Neuronal stem cell (in vitro differentiated cells): Measurements from ENCODE around the gene CACNA1F.

ENCODE experiments used
- DNase-seq: peaks from one replicate; pipeline ENCODE4 v3.0.0-alpha.2; 2013; ENCODE audit warnings: low spot score
- H2AFZ ChIP-seq: one replicate; pipeline ENCODE4 v1.6.1; 2013; ENCODE audit warnings: mild to moderate bottlenecking, low read length, inconsistent platforms
- H2AK5ac ChIP-seq: 2 replicates; pipeline ENCODE4 v1.6.1; 2013; ENCODE audit warnings: low read depth, mild to moderate bottlenecking, inconsistent platforms, low read length, moderate library complexity, mixed read lengths
- H2BK120ac ChIP-seq: 2 replicates; pipeline ENCODE4 v1.6.1; 2013; ENCODE audit warnings: low read depth, mild to moderate bottlenecking, inconsistent platforms, low read length, moderate library complexity, mixed read lengths
- H2BK12ac ChIP-seq: one replicate; pipeline ENCODE4 v1.6.1; 2013; ENCODE audit warnings: low read length, inconsistent platforms
- H2BK15ac ChIP-seq: 2 replicates; pipeline ENCODE4 v1.6.1; 2013; ENCODE audit warnings: mild to moderate bottlenecking, low read length, inconsistent platforms, mixed read lengths
- H2BK5ac ChIP-seq: one replicate; pipeline ENCODE4 v1.6.1; 2013; ENCODE audit warnings: inconsistent platforms, mild to moderate bottlenecking, low read length, moderate library complexity
- H3K14ac ChIP-seq: one replicate; pipeline ENCODE4 v1.6.1; 2013; ENCODE audit warnings: low read length, inconsistent platforms
- H3K18ac ChIP-seq: 2 replicates; pipeline ENCODE4 v1.6.1; 2013; ENCODE audit warnings: low read length, inconsistent platforms
- H3K23ac ChIP-seq: 2 replicates; pipeline ENCODE4 v1.6.1; 2013; ENCODE audit warnings: low read depth, mild to moderate bottlenecking, mixed read lengths, low read length, inconsistent platforms; ENCODE audit not compliant: poor library complexity
- H3K27ac ChIP-seq: replicated peaks from 3 replicates; pipeline ENCODE4 v1.5.1; 2013; ENCODE audit warnings: low read length, inconsistent platforms
- H3K27me3 ChIP-seq, 3 experiments: 2 replicates each; pipeline ENCODE4 v1.6.1; 2013; ENCODE audit warnings: low read length in 3 of 3, mild to moderate bottlenecking in 2 of 3, inconsistent platforms in 1 of 3, low read depth in 1 of 3, mixed read lengths in 1 of 3, moderate library complexity in 1 of 3; ENCODE audit not compliant: control insufficient read depth in 3 of 3, insufficient read depth in 3 of 3
- H3K36me3 ChIP-seq, 2 donors: replicated peaks in 1 of 2; 2 replicates each; pipeline ENCODE4 v1.6.1; 2013; ENCODE audit warnings: low read length in 2 of 2; ENCODE audit not compliant: control insufficient read depth in 2 of 2, insufficient read depth in 2 of 2
- H3K4ac ChIP-seq: 2 replicates; pipeline ENCODE4 v1.6.1; 2013; ENCODE audit warnings: inconsistent platforms, mild to moderate bottlenecking, low read length, moderate library complexity
- H3K4me1 ChIP-seq, 2 donors: 1 replicate in 1 of 2; 2 replicates in 1 of 2; pipeline ENCODE4 v1.6.1; 2013; ENCODE audit warnings: low read length in 2 of 2, low read depth in 1 of 2; ENCODE audit not compliant: control insufficient read depth in 2 of 2, insufficient read depth in 1 of 2
- H3K4me2 ChIP-seq: one replicate; pipeline ENCODE4 v1.6.1; 2013; ENCODE audit warnings: mild to moderate bottlenecking, low read length, inconsistent platforms; ENCODE audit not compliant: insufficient read depth, poor library complexity, severe bottlenecking
- H3K4me3 ChIP-seq, 2 donors: 2 replicates each; pipeline ENCODE4 v1.5.1; 2013; ENCODE audit warnings: low read length in 2 of 2, mild to moderate bottlenecking in 2 of 2, inconsistent platforms in 1 of 2, moderate library complexity in 1 of 2
- H3K79me1 ChIP-seq: one replicate; pipeline ENCODE4 v1.6.1; 2013; ENCODE audit warnings: low read depth, mild to moderate bottlenecking, inconsistent platforms, low read length, moderate library complexity
- H3K9ac ChIP-seq: one replicate; pipeline ENCODE4 v1.6.1; 2013; ENCODE audit warnings: mild to moderate bottlenecking, low read depth, low read length, inconsistent platforms; ENCODE audit not compliant: poor library complexity
- H3K9me3 ChIP-seq, 2 donors: replicated peaks in 1 of 2; 2 replicates each; pipeline versions ENCODE3 to v1.6.1; 2013; ENCODE audit warnings: low read length in 2 of 2, mild to moderate bottlenecking in 2 of 2, inconsistent platforms in 1 of 2, low read depth in 1 of 2, mixed read lengths in 1 of 2, moderate library complexity in 1 of 2; ENCODE audit not compliant: control insufficient read depth in 2 of 2, insufficient read depth in 1 of 2
- H4K8ac ChIP-seq: one replicate; pipeline ENCODE4 v1.6.1; 2013; ENCODE audit warnings: low read depth, mild to moderate bottlenecking, inconsistent platforms, low read length, moderate library complexity
- H4K91ac ChIP-seq: one replicate; pipeline ENCODE4 v1.6.1; 2013; ENCODE audit warnings: low read length, low read depth, mild to moderate bottlenecking, inconsistent platforms; ENCODE audit not compliant: poor library complexity
- WGBS, 2 donors: extraction: QIAGEN DNeasy Blood & Tissue Kit; methylation state at CpG; one replicate each; pipeline ENCODE4 v1.1.7; 2013; ENCODE audit warnings: missing lambda C conversion rate in 2 of 2, mixed read lengths in 1 of 2; ENCODE audit not compliant: insufficient read length in 2 of 2, insufficient replicate concordance in 1 of 2; ENCODE audit errors: extremely low coverage in 2 of 2; 5-methylcytosine and 5-hydroxymethylcytosine counted together

CACNA1F gene

GRCh38 chrX:49187028-49187394 lies 46.1 kb downstream of the CACNA1F start:
- no peak overlapping the region for H4K91ac ChIP-seq
- H3K79me1 ChIP-seq, result no peaks in the 10 kb centered on the region
- no peaks in the 10 kb centered on the region for H3K27me3 ChIP-seq
- H3K4ac ChIP-seq, result no peak overlapping the region
- peaks cover 0 to 11% of the 10 kb centered on the region in 2 donors for H3K4me1 ChIP-seq
- no peak overlapping the region for H3K14ac ChIP-seq
- H2BK120ac ChIP-seq, result no peak overlapping the region
- no CpG with 5 or more reads among the region's 15 CpGs for WGBS, 2 donors
- no peaks in the 10 kb centered on the region for H3K9me3 ChIP-seq
- H2BK12ac ChIP-seq, result no peak overlapping the region
- H3K27ac ChIP-seq, result no peak overlapping the region
- no peak overlapping the region for H2BK15ac ChIP-seq
- H4K8ac ChIP-seq, result no peak overlapping the region
- H3K23ac ChIP-seq, result no peak overlapping the region
- H3K4me2 ChIP-seq, result peak overlapping the region; percentile 66
- H3K18ac ChIP-seq, result peak overlapping the region; percentile 64
- no peak overlapping the region for H2BK5ac ChIP-seq
- H3K36me3 ChIP-seq, result no peaks in the 10 kb centered on the region
- H3K9ac ChIP-seq, result no peak overlapping the region
- no peak overlapping the region for H3K4me3 ChIP-seq
- no peak for DNase-seq
- peak overlapping the region; percentile 56 for H2AFZ ChIP-seq
- H2AK5ac ChIP-seq, result no peak overlapping the region

DNA sequence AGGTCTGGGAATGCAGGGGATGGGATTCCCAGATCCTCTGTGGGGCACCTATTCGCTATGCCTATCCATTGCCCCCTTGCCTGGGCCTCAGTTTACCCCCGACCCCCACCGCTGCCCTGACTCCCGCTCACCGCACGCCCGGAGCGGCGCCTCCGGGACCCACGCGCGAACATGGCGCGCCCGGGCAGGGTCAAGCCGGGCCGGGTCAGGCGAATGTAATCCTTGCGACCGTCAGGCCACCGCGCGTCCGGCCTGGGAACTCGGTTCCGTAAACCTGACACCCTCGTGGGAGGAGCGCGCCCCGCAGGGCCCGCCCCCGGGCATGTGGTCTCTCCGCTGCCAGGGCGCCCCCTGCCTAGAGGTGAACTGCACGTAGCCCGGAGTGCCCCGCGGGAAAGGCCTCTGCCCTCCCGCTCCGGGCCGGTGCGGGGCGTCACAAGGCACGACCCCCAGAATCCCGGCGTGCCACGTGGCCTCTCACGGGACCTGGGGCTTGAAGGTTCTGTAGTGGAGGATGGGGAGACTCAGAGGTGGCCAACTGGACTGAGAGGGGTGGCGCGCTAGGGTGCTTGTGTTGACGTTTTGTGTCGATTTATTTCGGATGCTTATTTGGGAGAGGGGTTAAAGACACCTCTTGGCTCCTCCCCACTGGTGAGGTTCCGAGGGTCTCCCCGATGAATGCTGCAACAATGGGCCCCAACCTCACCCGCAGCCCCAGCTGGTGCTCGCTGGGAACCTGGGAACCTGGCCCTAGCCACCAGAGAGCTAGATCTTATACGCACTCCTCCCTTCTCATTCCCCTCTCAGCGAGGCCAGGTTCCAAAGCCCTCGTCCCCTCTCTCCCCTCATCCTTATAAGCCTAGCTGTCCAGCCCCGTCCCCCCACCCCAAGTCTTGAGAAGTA lies 46.8 kb downstream of the CACNA1F start, which contains the start of gene PRICKLE3:
Gene PRICKLE3 (minus strand): TSS at position 249 of the 903 bp plus-strand sequence. CDS start 76 bp downstream, at position 173.
- H3K27me3 ChIP-seq, result no peaks in the 10 kb centered on the region
- no peak within 1 kb of the TSS for H2BK5ac ChIP-seq
- H3K4me3 ChIP-seq, result peak within 1 kb of the TSS in 1 of 2 donors; percentile 85
- H2AFZ ChIP-seq, result peak within 1 kb of the TSS; percentile 58
- no peak within 1 kb of the TSS for H4K91ac ChIP-seq
- no peaks in the 10 kb centered on the region for H3K9me3 ChIP-seq
- no peaks in the 10 kb centered on the region for H3K79me1 ChIP-seq
- no peak within 1 kb of the TSS for H4K8ac ChIP-seq
- H3K4ac ChIP-seq, result no peak within 1 kb of the TSS
- H3K9ac ChIP-seq, result peak within 1 kb of the TSS; percentile 70
- peak within 1 kb of the TSS; percentile 87 for H3K18ac ChIP-seq
- H2AK5ac ChIP-seq, result no peak within 1 kb of the TSS
- H3K4me2 ChIP-seq, result peak within 1 kb of the TSS; percentile 66
- peak within 1 kb of the TSS; percentile 51 for H3K27ac ChIP-seq
- H2BK120ac ChIP-seq, result no peak within 1 kb of the TSS
- H3K4me1 ChIP-seq, result peaks cover 0 to 11% of the 10 kb centered on the region in 2 donors
- no peak for DNase-seq
- H3K23ac ChIP-seq, result no peak within 1 kb of the TSS
- no peaks in the 10 kb centered on the region for H3K36me3 ChIP-seq
- no CpG with 5 or more reads among the region's 62 CpGs for WGBS, 2 donors
- no peak within 1 kb of the TSS for H2BK12ac ChIP-seq
- H3K14ac ChIP-seq, result no peak within 1 kb of the TSS
- no peak within 1 kb of the TSS for H2BK15ac ChIP-seq

DNA sequence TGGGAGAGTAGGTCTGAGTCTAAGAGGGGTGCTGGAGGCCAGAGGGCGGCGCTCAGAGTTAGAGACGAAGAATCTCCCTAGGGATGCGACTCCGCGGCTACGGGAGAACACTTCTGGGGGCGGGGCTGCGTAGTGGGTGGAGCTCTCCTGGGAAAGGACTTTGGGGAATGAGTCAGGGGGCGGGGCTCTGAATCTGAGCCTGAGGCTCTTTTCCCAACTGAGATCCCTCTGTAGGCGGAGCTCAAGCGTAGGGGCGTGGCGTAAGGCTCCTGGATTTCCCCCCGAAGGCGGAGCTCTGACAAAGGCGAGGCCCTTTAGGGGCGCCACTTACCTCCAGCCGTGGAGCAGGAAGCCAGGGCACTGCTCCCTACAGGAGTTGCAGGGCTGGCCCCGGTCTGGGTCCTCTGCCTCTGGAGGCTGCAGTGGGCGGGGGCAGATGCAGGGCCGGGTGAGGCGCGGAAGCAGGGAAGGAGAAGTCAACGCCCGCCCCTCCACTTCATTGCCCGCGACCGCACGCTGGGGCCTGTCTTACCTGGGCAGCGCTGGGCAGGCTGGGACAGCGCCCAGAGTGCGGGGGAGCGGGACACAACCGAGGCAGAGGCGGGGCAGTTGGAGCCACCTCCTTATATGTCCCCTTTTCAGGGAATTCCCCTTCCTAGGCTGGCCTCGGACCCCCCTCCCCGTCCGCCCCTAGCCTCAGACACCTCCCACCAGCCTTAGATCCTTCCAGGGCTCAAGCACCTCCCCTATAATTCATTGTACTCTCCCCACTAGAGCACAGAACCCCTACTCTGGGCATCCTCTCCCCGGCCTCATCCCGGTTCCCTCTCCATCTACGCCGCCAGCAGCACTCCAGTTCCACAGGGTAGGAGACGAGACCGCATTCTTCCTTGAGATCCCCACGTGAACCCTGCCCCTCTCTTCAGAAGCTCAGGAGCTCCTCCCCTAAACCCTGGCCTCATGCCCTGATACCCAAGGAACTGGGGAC lies 48.6 kb downstream of the CACNA1F start:
- peak overlapping the region; percentile 73 for H3K27ac ChIP-seq
- peak overlapping the region; percentile 80 for H3K18ac ChIP-seq
- H3K4me1 ChIP-seq, result peaks cover 0 to 11% of the 10 kb centered on the region in 2 donors
- H2AK5ac ChIP-seq, result no peak overlapping the region
- H4K8ac ChIP-seq, result no peak overlapping the region
- H2BK15ac ChIP-seq, result no peak overlapping the region
- no peaks in the 10 kb centered on the region for H3K36me3 ChIP-seq
- peak; percentile 87 for DNase-seq
- WGBS, 2 donors, result no CpG with 5 or more reads among the region's 46 CpGs
- H3K9me3 ChIP-seq, result no peaks in the 10 kb centered on the region
- peak overlapping the region; percentile 70 for H3K9ac ChIP-seq
- H3K23ac ChIP-seq, result no peak overlapping the region
- H3K79me1 ChIP-seq, result no peaks in the 10 kb centered on the region
- peak overlapping the region; percentile 73 for H3K4me2 ChIP-seq
- peak overlapping the region; percentile 21 for H3K14ac ChIP-seq
- no peak overlapping the region for H3K4ac ChIP-seq
- no peaks in the 10 kb centered on the region for H3K27me3 ChIP-seq
- H3K4me3 ChIP-seq, result peak overlapping the region in 1 of 2 donors; percentile 71
- H2BK120ac ChIP-seq, result no peak overlapping the region
- H2AFZ ChIP-seq, result peak overlapping the region; percentile 58
- no peak overlapping the region for H4K91ac ChIP-seq
- H2BK12ac ChIP-seq, result no peak overlapping the region
- no peak overlapping the region for H2BK5ac ChIP-seq
